B cell (primary cell): Measurements from ENCODE around the gene WBP11. TPM values are rescaled to one million over a fixed set of nuclear protein-coding genes. Genes with fewer than 3 reads are reported as not detected.
"Not testable (repeated sequence)": the region's sequence is repeated elsewhere in the genome, so short reads cannot be mapped to it uniquely, and the experiment has no call there.

ENCODE experiments used
- ATAC-seq: fragments of 200-7000 bp; cut with Tn5 transposase; one replicate; pipeline ENCODE4 v1.10.0; 2021; ENCODE audit warnings: low read depth, mild to moderate bottlenecking, moderate number of reproducible peaks, moderate library complexity
- CTCF ChIA-PET: fragments of 350-600 bp; sonication (Branson Sonifier 250); formaldehyde crosslinking; loops from one replicate; lab custom pipeline; 2021; ENCODE audit warnings: antibody characterized with exemption, inconsistent platforms; lab: Charles Lee
- POLR2A ChIA-PET: fragments of 350-600 bp; sonication (Branson Sonifier 250); formaldehyde crosslinking; loops from one replicate; lab custom pipeline; 2021; ENCODE audit warnings: antibody characterized with exemption; lab: Charles Lee
- DNase-seq: peaks from one replicate; pipeline ENCODE4 v3.0.0; 2013
- H2AFZ ChIP-seq: 2 replicates; pipeline ENCODE4 v1.6.1; 2012; ENCODE audit warnings: mild to moderate bottlenecking, low read depth, low read length; ENCODE audit not compliant: insufficient read depth, poor library complexity, severe bottlenecking
- H3K27ac ChIP-seq, 2 donors: 1 replicate in 1 of 2; 2 replicates in 1 of 2; pipeline ENCODE4 v1.5.1; 2012 to 2013; ENCODE audit warnings: low read length in 2 of 2, mild to moderate bottlenecking in 2 of 2, moderate library complexity in 1 of 2
- H3K27me3 ChIP-seq, 4 experiments: fragments of 200-600 bp in 1 of 4; sonication (generic) in 1 of 4; replicated peaks in 1 of 4; 1 replicate in 2 of 4; 2 replicates in 2 of 4; pipeline versions ENCODE4 v1.6.1 to v1.7.0; 2013 to 2016; ENCODE audit warnings: low read length in 3 of 4, mild to moderate bottlenecking in 2 of 4, mixed read lengths in 1 of 4, moderate library complexity in 1 of 4; ENCODE audit not compliant: insufficient read depth in 4 of 4, control insufficient read depth in 3 of 4; ENCODE audit errors: control extremely low read depth in 1 of 4
- H3K36me3 ChIP-seq, 2 experiments: replicated peaks in 1 of 2; 1 replicate in 1 of 2; 2 replicates in 1 of 2; pipeline versions ENCODE4 v1.6.1 to v1.7.1; 2013; ENCODE audit warnings: low read length in 1 of 2; ENCODE audit not compliant: insufficient read depth in 2 of 2, control insufficient read depth in 1 of 2; ENCODE audit errors: control extremely low read depth in 1 of 2, extremely low read depth in 1 of 2
- H3K4me1 ChIP-seq, 2 donors: fragments of 200-600 bp in 1 of 2; sonication (generic) in 1 of 2; 1 replicate in 1 of 2; 2 replicates in 1 of 2; pipeline versions ENCODE4 v1.5.1 to v1.6.1; 2013 to 2017; ENCODE audit warnings: low read length in 2 of 2; ENCODE audit not compliant: control insufficient read depth in 2 of 2, insufficient read depth in 2 of 2
- H3K4me2 ChIP-seq: replicated peaks from 2 replicates; pipeline ENCODE3; 2012; ENCODE audit warnings: mild to moderate bottlenecking, low read depth, low read length; ENCODE audit not compliant: poor library complexity, severe bottlenecking
- H3K4me3 ChIP-seq, 5 experiments: fragments of 200-600 bp in 1 of 5; sonication (generic) in 1 of 5; 1 replicate in 3 of 5; 2 replicates in 2 of 5; pipeline versions ENCODE4 v1.5.1 to v1.7.0; 2011 to 2016; ENCODE audit warnings: low read length in 4 of 5, mild to moderate bottlenecking in 4 of 5, low read depth in 2 of 5, control low read depth in 1 of 5, moderate library complexity in 1 of 5; ENCODE audit not compliant: insufficient read depth in 1 of 5; ENCODE audit errors: control extremely low read depth in 1 of 5, extremely low read depth in 1 of 5
- H3K79me2 ChIP-seq: fragments of 200-600 bp; sonication (generic); one replicate; pipeline ENCODE4 v1.6.0; 2016; ENCODE audit warnings: low read length; ENCODE audit not compliant: control insufficient read depth, insufficient read depth
- H3K9ac ChIP-seq: fragments of 200-600 bp; sonication (generic); 2 replicates; pipeline ENCODE4 v1.6.1; 2017; ENCODE audit warnings: mild to moderate bottlenecking, low read length, moderate library complexity
- H3K9me3 ChIP-seq, 3 donors: one replicate each; pipeline versions ENCODE4 v1.6.1 to v1.7.1; 2013; ENCODE audit warnings: low read length in 2 of 3; ENCODE audit not compliant: control insufficient read depth in 2 of 3, insufficient read depth in 1 of 3; ENCODE audit errors: control extremely low read depth in 1 of 3
- H4K20me1 ChIP-seq: 2 replicates; pipeline ENCODE4 v1.6.0; 2012; ENCODE audit warnings: mild to moderate bottlenecking, low read length; ENCODE audit not compliant: insufficient read depth, control insufficient read depth, poor library complexity, severe bottlenecking
- H3K27ac Mint-ChIP-seq: one replicate; pipeline ENCODE4 v1.8.0; 2021; ENCODE audit warnings: mixed read lengths
- H3K27me3 Mint-ChIP-seq: one replicate; pipeline ENCODE4 v1.8.0; 2021; ENCODE audit warnings: mixed read lengths
- H3K4me1 Mint-ChIP-seq: one replicate; pipeline ENCODE4 v1.8.0; 2021; ENCODE audit warnings: mixed read lengths
- H3K4me3 Mint-ChIP-seq: one replicate; pipeline ENCODE4 v1.8.0; 2021; ENCODE audit warnings: mixed read lengths
- H3K9me3 Mint-ChIP-seq: one replicate; pipeline ENCODE4 v1.8.0; 2022; ENCODE audit warnings: mixed read lengths; ENCODE audit not compliant: insufficient read depth
- EZH2 ChIP-seq: IDR thresholded peaks from 2 replicates; pipeline ENCODE4 v1.6.1; 2012; ENCODE audit warnings: borderline replicate concordance, low read depth, mild to moderate bottlenecking, moderate library complexity, low read length; ENCODE audit not compliant: insufficient read depth, poor library complexity, severe bottlenecking
- WGBS: methylation state at CpG from one replicate; pipeline ENCODE4 v1.1.5; 2013; ENCODE audit warnings: missing lambda C conversion rate; ENCODE audit not compliant: insufficient coverage; 5-methylcytosine and 5-hydroxymethylcytosine counted together
- intact Hi-C: fragments of 100-400 bp; cut with micrococcal nuclease; formaldehyde crosslinking; loops from one replicate; pipeline ENCODE4 v1.10.0; 2022
- polyA plus RNA-seq: library from polyadenylated mRNA; depleted of rRNA; stranded (reverse); fragments of >200 nt; gene quantifications from 2 replicates; pipeline ENCODE4 v1.2.3, GENCODE V29; 2012
- total RNA-seq, 2 donors: library from RNA; stranded (reverse); fragments of 120-200 nt in 1 of 2; gene quantifications; 1 replicate in 1 of 2; 2 replicates in 1 of 2; pipeline versions ENCODE4 v1.2.3 to v1.2.4, GENCODE V29; 2013 to 2022
- TF ChIP-seq, protein P1 (sequence below): fragments of 200-600 bp; IDR thresholded peaks from one replicate; pipeline ENCODE4 v1.8.0; 2022; ENCODE audit warnings: antibody characterized with exemption, mild to moderate bottlenecking

WBP11 gene
- total and polyA plus RNA-seq, 2 donors (not counting 1 experiment from before 2014, with no cell fraction given) = 13.6 to 84.7 TPM

DNA sequence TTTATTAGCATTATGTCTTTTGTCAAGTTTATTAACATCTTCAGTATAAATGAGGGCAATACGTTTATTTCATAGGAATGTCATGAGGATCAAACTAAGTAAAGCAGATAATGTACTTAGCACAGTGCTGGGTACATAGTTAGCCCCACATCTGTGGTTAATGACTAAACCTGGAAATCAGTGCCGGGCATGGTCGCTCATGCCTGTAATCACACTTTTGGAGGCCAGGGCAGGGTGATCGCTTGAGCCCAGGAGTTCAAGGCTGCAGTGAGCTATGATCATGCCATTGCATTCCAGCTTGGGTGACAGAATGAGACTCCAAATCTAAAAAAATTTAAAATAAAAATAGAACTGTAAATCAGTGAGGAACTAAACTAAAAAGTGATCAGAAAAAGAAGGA, 62.1 kb downstream of the WBP11 start:
- no peaks in the 10 kb centered on the region for H3K27me3 ChIP-seq
- H2AFZ ChIP-seq = no peak overlapping the region
- H3K79me2 ChIP-seq = no peaks in the 10 kb centered on the region
- no peak overlapping the region for H3K4me3 ChIP-seq
- Mint-ChIP-seq H3K9me3 (peaks cover 4% of the 10 kb centered on the region), H3K4me1 (peaks cover 5% of the 10 kb centered on the region), H3K27ac (no peak overlapping the region), H3K27me3 (no peaks in the 10 kb centered on the region), H3K4me3 (no peak overlapping the region)
- no peak overlapping the region for H3K27ac ChIP-seq
- TF ChIP-seq, protein P1, sequence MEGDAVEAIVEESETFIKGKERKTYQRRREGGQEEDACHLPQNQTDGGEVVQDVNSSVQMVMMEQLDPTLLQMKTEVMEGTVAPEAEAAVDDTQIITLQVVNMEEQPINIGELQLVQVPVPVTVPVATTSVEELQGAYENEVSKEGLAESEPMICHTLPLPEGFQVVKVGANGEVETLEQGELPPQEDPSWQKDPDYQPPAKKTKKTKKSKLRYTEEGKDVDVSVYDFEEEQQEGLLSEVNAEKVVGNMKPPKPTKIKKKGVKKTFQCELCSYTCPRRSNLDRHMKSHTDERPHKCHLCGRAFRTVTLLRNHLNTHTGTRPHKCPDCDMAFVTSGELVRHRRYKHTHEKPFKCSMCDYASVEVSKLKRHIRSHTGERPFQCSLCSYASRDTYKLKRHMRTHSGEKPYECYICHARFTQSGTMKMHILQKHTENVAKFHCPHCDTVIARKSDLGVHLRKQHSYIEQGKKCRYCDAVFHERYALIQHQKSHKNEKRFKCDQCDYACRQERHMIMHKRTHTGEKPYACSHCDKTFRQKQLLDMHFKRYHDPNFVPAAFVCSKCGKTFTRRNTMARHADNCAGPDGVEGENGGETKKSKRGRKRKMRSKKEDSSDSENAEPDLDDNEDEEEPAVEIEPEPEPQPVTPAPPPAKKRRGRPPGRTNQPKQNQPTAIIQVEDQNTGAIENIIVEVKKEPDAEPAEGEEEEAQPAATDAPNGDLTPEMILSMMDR = no peak
- no peak for TF ChIP-seq EZH2
- no peak overlapping the region for H3K4me2 ChIP-seq
- intact Hi-C loops = no loop called here
- peaks cover 0 to 1% (median 0%) of the 10 kb centered on the region in 3 donors for H3K9me3 ChIP-seq
- peaks cover 7 to 8% of the 10 kb centered on the region in 2 donors for H3K4me1 ChIP-seq
- POLR2A ChIA-PET = no interaction called here
- no peak overlapping the region for H3K9ac ChIP-seq
- ATAC-seq (no peak), DNase-seq (no peak)
- CTCF ChIA-PET = interaction anchor here (0.6 to 0.9 kb wide), 2 partner anchors 15 to 556 kb away, joined by 3 read pairs; no protein-coding TSS in a partner anchor
- 77% methylated on average over 2 of the region's 4 CpGs for WGBS
- no peaks in the 10 kb centered on the region for H4K20me1 ChIP-seq
- no peaks in the 10 kb centered on the region for H3K36me3 ChIP-seq

DNA sequence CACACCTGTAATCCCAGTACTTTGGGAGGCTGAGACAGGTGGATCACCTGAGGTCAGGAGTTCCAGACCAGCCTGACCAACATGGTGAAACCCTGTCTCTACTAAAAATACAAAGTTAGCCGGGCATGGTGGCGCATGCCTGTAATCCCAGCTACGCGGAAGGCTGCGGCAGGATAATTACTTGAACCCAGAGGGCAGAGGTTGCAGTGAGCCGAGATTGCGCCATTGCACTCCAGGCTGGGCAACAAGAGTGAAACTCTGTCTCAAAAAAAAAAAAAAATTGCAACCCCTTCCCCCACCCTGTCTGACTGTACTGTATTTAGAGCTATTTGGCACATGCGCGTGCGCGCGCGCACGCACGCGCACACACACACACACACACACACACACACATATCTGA, 66.8 kb downstream of the WBP11 start:
- H2AFZ ChIP-seq, H3K9me3 ChIP-seq, ATAC-seq, H4K20me1 ChIP-seq, H3K36me3 ChIP-seq, H3K4me2 ChIP-seq, H3K27me3 Mint-ChIP-seq, H3K9ac ChIP-seq, H3K4me1 Mint-ChIP-seq, H3K27me3 ChIP-seq, H3K4me1 ChIP-seq, H3K4me3 Mint-ChIP-seq, intact Hi-C loops, DNase-seq, H3K4me3 ChIP-seq, H3K79me2 ChIP-seq, H3K9me3 Mint-ChIP-seq, H3K27ac Mint-ChIP-seq, H3K27ac ChIP-seq: not testable (repeated sequence)
- CTCF ChIA-PET = interaction anchor here (0.6 to 2.6 kb wide), 2 partner anchors 10 to 13 kb away, joined by 3 to 11 read pairs; no protein-coding TSS in a partner anchor
- POLR2A ChIA-PET = interaction anchor here (0.7 kb wide), 2 partner anchors 13 to 72 kb away, joined by 3 to 4 read pairs; no protein-coding TSS in a partner anchor
- WGBS = 100% methylated on average over 7 of the region's 16 CpGs

Other genes with a start within 250 kb of the WBP11 start
- gene PLBD1, start 235.6 kb downstream of the WBP11 start, total RNA-seq = 0.87 and 1.1 TPM in 2 replicates
- gene PLBD1, start 235.6 kb downstream of the WBP11 start, polyA plus RNA-seq = 1.2 and 1.6 TPM in 2 replicates
- gene GUCY2C, start 106.9 kb downstream of the WBP11 start, total RNA-seq = 0.29 and 0.37 TPM in 2 replicates
- 0.04 and 0.28 TPM in 2 replicates for gene GUCY2C, start 106.9 kb downstream of the WBP11 start, polyA plus RNA-seq
- 1.2 and 1.4 TPM in 2 replicates for gene C12orf60, start 192 bp upstream of the WBP11 start, total RNA-seq
- gene C12orf60, start 192 bp upstream of the WBP11 start, polyA plus RNA-seq = 0.25 and 0.29 TPM in 2 replicates
- not detected in 2 replicates for gene SMCO3, start 10.7 kb upstream of the WBP11 start, total RNA-seq
- not detected in 2 replicates for gene SMCO3, start 10.7 kb upstream of the WBP11 start, polyA plus RNA-seq
- not detected in 2 replicates for gene ART4, start 40.0 kb upstream of the WBP11 start, total RNA-seq
- not detected in 2 replicates for gene ART4, start 40.0 kb upstream of the WBP11 start, polyA plus RNA-seq
- 0.81 TPM in 1 of 2 replicates, not detected in the other for gene MGP, start 82.4 kb upstream of the WBP11 start, total RNA-seq
- 0.39 and 0.74 TPM in 2 replicates for gene MGP, start 82.4 kb upstream of the WBP11 start, polyA plus RNA-seq
- 9.0 and 12.4 TPM in 2 replicates for gene ERP27, start 135.1 kb upstream of the WBP11 start, total RNA-seq
- gene ERP27, start 135.1 kb upstream of the WBP11 start, polyA plus RNA-seq = 6.2 and 7.8 TPM in 2 replicates
- 508 and 514 TPM in 2 replicates for gene ARHGDIB, start 158.1 kb upstream of the WBP11 start, total RNA-seq
- gene ARHGDIB, start 158.1 kb upstream of the WBP11 start, polyA plus RNA-seq = 514 and 826 TPM in 2 replicates
- not detected in 2 replicates for gene PDE6H, start 169.6 kb upstream of the WBP11 start, total RNA-seq
- gene PDE6H, start 169.6 kb upstream of the WBP11 start, polyA plus RNA-seq = not detected in 2 replicates